ENCODE measurements around the gene AK8. TPM values are rescaled to one million over a fixed set of nuclear protein-coding genes. Genes with fewer than 3 reads are reported as not detected.
"Not testable (repeated sequence)": the region's sequence is repeated elsewhere in the genome, so short reads cannot be mapped to it uniquely, and the experiment has no call there.

Gene AK8
- total and polyA plus RNA-seq, 2 experiments from 2014 or later: 0.40 to 4.5 TPM

GRCh38 chr9:132723809-132724208, 154.3 kb downstream of the AK8 start:
- 92% methylated on average over 4 of the region's 4 CpGs for WGBS (ENCODE audit: low lambda C conversion rate, missing lambda C conversion rate)
- no peaks in the 10 kb centered on the region for H4K20me1 ChIP-seq (ENCODE audit: insufficient read depth, poor library complexity, severe bottlenecking)

GRCh38 chr9:132722564-132723065, 155.5 kb downstream of the AK8 start:
- Histone ChIP-seq H3K4me2 (no peak overlapping the region), H2AFZ (no peak overlapping the region), H3K9me3 (ENCODE audit: low read depth) (no peaks in the 10 kb centered on the region), H3K27me3 (no peaks in the 10 kb centered on the region), H3K27ac (no peak overlapping the region), H3K4me1 (ENCODE audit: insufficient read depth) (no peaks in the 10 kb centered on the region), H3K79me2 (no peaks in the 10 kb centered on the region), H4K20me1 (ENCODE audit: insufficient read depth, poor library complexity, severe bottlenecking) (no peaks in the 10 kb centered on the region), H3K4me3 (no peak overlapping the region), H3K36me3 (replicated peaks; ENCODE audit: insufficient read depth, low read depth) (no peaks in the 10 kb centered on the region), H3K9me2 (replicated peaks; ENCODE audit: insufficient read depth) (no peaks in the 10 kb centered on the region)
- no peak for TF ChIP-seq EZH2 (IDR thresholded peaks at IDR 0.05; ENCODE audit: borderline replicate concordance)
- TF ChIP-seq EZH2phosphoT487 (IDR thresholded peaks at IDR 0.05; ENCODE audit: low read depth, severe bottlenecking, unreplicated experiment): no peak
- DNase-seq (ENCODE audit: low spot score): no peak
- 89% methylated on average over 16 of the region's 16 CpGs for WGBS (ENCODE audit: low lambda C conversion rate, missing lambda C conversion rate)

More at GRCh38 chr9:132723809-132724208, 154.3 kb downstream of the AK8 start:
- DNase-seq (ENCODE audit: low spot score): no peak
- Histone ChIP-seq H3K79me2 (no peaks in the 10 kb centered on the region), H3K4me3 (no peak overlapping the region), H3K9me2 (replicated peaks; ENCODE audit: insufficient read depth) (no peaks in the 10 kb centered on the region), H3K27ac (no peak overlapping the region), H3K36me3 (replicated peaks; ENCODE audit: insufficient read depth, low read depth) (no peaks in the 10 kb centered on the region), H3K9me3 (ENCODE audit: low read depth) (no peaks in the 10 kb centered on the region), H3K4me1 (ENCODE audit: insufficient read depth) (no peaks in the 10 kb centered on the region), H3K4me2 (no peak overlapping the region), H3K27me3 (no peaks in the 10 kb centered on the region), H2AFZ (no peak overlapping the region)
- TF ChIP-seq CTCF (IDR thresholded peaks at IDR 0.05; ENCODE audit: poor library complexity) (no peak), EZH2phosphoT487 (IDR thresholded peaks at IDR 0.05; ENCODE audit: low read depth, severe bottlenecking, unreplicated experiment) (no peak), EZH2 (IDR thresholded peaks at IDR 0.05; ENCODE audit: borderline replicate concordance) (no peak)

GRCh38 chr9:132721661-132722060, 156.4 kb downstream of the AK8 start:
- Histone ChIP-seq H3K4me1 (ENCODE audit: insufficient read depth) (no peaks in the 10 kb centered on the region), H3K4me2 (no peak overlapping the region), H2AFZ (no peak overlapping the region), H3K27ac (no peak overlapping the region), H4K20me1 (ENCODE audit: insufficient read depth, poor library complexity, severe bottlenecking) (no peaks in the 10 kb centered on the region), H3K9me2 (replicated peaks; ENCODE audit: insufficient read depth) (no peaks in the 10 kb centered on the region), H3K9me3 (ENCODE audit: low read depth) (no peaks in the 10 kb centered on the region), H3K79me2 (no peaks in the 10 kb centered on the region), H3K4me3 (no peak overlapping the region), H3K36me3 (replicated peaks; ENCODE audit: insufficient read depth, low read depth) (no peaks in the 10 kb centered on the region), H3K27me3 (peaks cover 7% of the 10 kb centered on the region)
- DNase-seq (ENCODE audit: low spot score): no peak
- WGBS (ENCODE audit: low lambda C conversion rate, missing lambda C conversion rate): 93% methylated on average over 12 of the region's 12 CpGs
- no peak for TF ChIP-seq EZH2 (IDR thresholded peaks at IDR 0.05; ENCODE audit: borderline replicate concordance)
- TF ChIP-seq CTCF (IDR thresholded peaks at IDR 0.05; ENCODE audit: poor library complexity): no peak
- TF ChIP-seq EZH2phosphoT487 (IDR thresholded peaks at IDR 0.05; ENCODE audit: low read depth, severe bottlenecking, unreplicated experiment): no peak

- not testable (repeated sequence) for H3K4me2 ChIP-seq; H3K9me2 ChIP-seq (replicated peaks; ENCODE audit: insufficient read depth); H3K36me3 ChIP-seq (replicated peaks; ENCODE audit: insufficient read depth, low read depth); H3K27me3 ChIP-seq; DNase-seq (ENCODE audit: low spot score); H3K4me1 ChIP-seq (ENCODE audit: insufficient read depth); H3K9me3 ChIP-seq (ENCODE audit: low read depth); H3K27ac ChIP-seq; H4K20me1 ChIP-seq (ENCODE audit: insufficient read depth, poor library complexity, severe bottlenecking); H3K79me2 ChIP-seq; H3K4me3 ChIP-seq; H2AFZ ChIP-seq
- WGBS (ENCODE audit: low lambda C conversion rate, missing lambda C conversion rate): 53% methylated on average over 8 of the region's 8 CpGs
Measured at GRCh38 chr9:132718381-132718928, 159.6 kb downstream of the AK8 start.
